IMR-90 (cell line): Measurements from ENCODE around the gene MPND. TPM values are rescaled to one million over a fixed set of nuclear protein-coding genes. Genes with fewer than 3 reads are reported as not detected.

Experiments used
- ATAC-seq: fragments of 200-7000 bp; cut with Tn5 transposase; 2 replicates; pipeline ENCODE4 v1.9.1; 2020; ENCODE audit warnings: low read depth, mild to moderate bottlenecking, moderate library complexity
- BruUV-seq: library from RNA; stranded (reverse); fragments of 400-500 nt; replicated peaks from 2 replicates; lab custom pipeline; 2021; lab: Mats Ljungman, UMichigan
- CTCF ChIA-PET: fragments of 300-600 bp; formaldehyde crosslinking; extraction: SDS; loops from one replicate; lab custom pipeline; 2021; ENCODE audit warnings: antibody characterized with exemption; lab: Yijun Ruan, JAX
- POLR2A ChIA-PET: fragments of 300-600 bp; sonication (Branson Sonifier 250); formaldehyde crosslinking; loops from one replicate; lab custom pipeline; 2022; ENCODE audit warnings: antibody characterized with exemption; ENCODE audit not compliant: unreplicated experiment; lab: Charles Lee
- DNase-seq: peaks from one replicate; pipeline ENCODE4 v3.0.0; 2013
- H2AFZ ChIP-seq: replicated peaks from 2 replicates; pipeline ENCODE3; 2013; ENCODE audit warnings: low read length, mild to moderate bottlenecking; ENCODE audit not compliant: poor library complexity
- H2AK5ac ChIP-seq: 2 replicates; pipeline ENCODE4 v1.6.1; 2013; ENCODE audit warnings: low read depth, low read length, inconsistent platforms
- H2AK9ac ChIP-seq: replicated peaks from 2 replicates; pipeline ENCODE3; 2013; ENCODE audit warnings: mild to moderate bottlenecking, low read depth, low read length, moderate library complexity; ENCODE audit not compliant: poor library complexity
- H2BK120ac ChIP-seq: 2 replicates; pipeline ENCODE4 v1.6.1; 2013; ENCODE audit warnings: low read depth, low read length, inconsistent platforms
- H2BK15ac ChIP-seq: 3 replicates; pipeline ENCODE4 v1.6.1; 2013; ENCODE audit warnings: low read depth, low read length, inconsistent platforms
- H2BK20ac ChIP-seq: 2 replicates; pipeline ENCODE4 v1.6.1; 2013; ENCODE audit warnings: low read depth, mild to moderate bottlenecking, inconsistent platforms, low read length, moderate library complexity
- H2BK5ac ChIP-seq: 2 replicates; pipeline ENCODE4 v1.6.1; 2013; ENCODE audit warnings: mild to moderate bottlenecking, low read depth, low read length, inconsistent platforms; ENCODE audit not compliant: poor library complexity, severe bottlenecking
- H3K14ac ChIP-seq: replicated peaks from 2 replicates; pipeline ENCODE4 v1.6.1; 2013; ENCODE audit warnings: low read depth, low read length, inconsistent platforms
- H3K18ac ChIP-seq: 2 replicates; pipeline ENCODE4 v1.6.1; 2013; ENCODE audit warnings: low read depth, low read length, control low read depth
- H3K23ac ChIP-seq: 2 replicates; pipeline ENCODE4 v1.6.1; 2013; ENCODE audit warnings: low read depth, low read length, inconsistent platforms
- H3K27ac ChIP-seq: 2 replicates; pipeline ENCODE4 v1.5.1; 2013; ENCODE audit warnings: mild to moderate bottlenecking, control low read depth, low read length; ENCODE audit not compliant: insufficient read depth
- H3K27me3 ChIP-seq: 2 replicates; pipeline ENCODE4 v1.6.1; 2013; ENCODE audit warnings: low read length; ENCODE audit not compliant: control insufficient read depth, insufficient read depth
- H3K36me3 ChIP-seq: 2 replicates; pipeline ENCODE4 v1.6.1; 2013; ENCODE audit warnings: low read length, mixed read lengths; ENCODE audit not compliant: control insufficient read depth, insufficient read depth
- H3K4ac ChIP-seq: 2 replicates; pipeline ENCODE4 v1.6.1; 2013; ENCODE audit warnings: low read depth, low read length, inconsistent platforms
- H3K4me1 ChIP-seq: 2 replicates; pipeline ENCODE4 v1.6.1; 2013; ENCODE audit warnings: low read length, mixed read lengths; ENCODE audit not compliant: control insufficient read depth, insufficient read depth
- H3K4me2 ChIP-seq: 2 replicates; pipeline ENCODE4 v1.6.1; 2013; ENCODE audit warnings: low read depth, mild to moderate bottlenecking, control low read depth, low read length, moderate library complexity
- H3K4me3 ChIP-seq: 2 replicates; pipeline ENCODE4 v1.5.1; 2013; ENCODE audit warnings: low read depth, mild to moderate bottlenecking, control low read depth, low read length, moderate library complexity; ENCODE audit not compliant: insufficient read depth
- H3K56ac ChIP-seq: 2 replicates; pipeline ENCODE4 v1.6.1; 2013; ENCODE audit warnings: low read length, inconsistent platforms; ENCODE audit not compliant: insufficient read depth; ENCODE audit errors: extremely low read depth
- H3K79me1 ChIP-seq, 2 experiments: 2 replicates each; pipeline ENCODE4 v1.6.1; 2013; ENCODE audit warnings: low read length in 2 of 2, inconsistent platforms in 1 of 2, low read depth in 1 of 2
- H3K9ac ChIP-seq: 2 replicates; pipeline ENCODE4 v1.6.1; 2013; ENCODE audit warnings: low read depth, low read length, control low read depth
- H3K9me1 ChIP-seq: 2 replicates; pipeline ENCODE4 v1.6.1; 2013; ENCODE audit warnings: low read length, inconsistent platforms; ENCODE audit not compliant: insufficient read depth
- H3K9me3 ChIP-seq: 2 replicates; pipeline ENCODE4 v1.6.1; 2013; ENCODE audit warnings: low read length; ENCODE audit not compliant: control insufficient read depth, insufficient read depth
- H4K20me1 ChIP-seq: 2 replicates; pipeline ENCODE4 v1.6.1; 2013; ENCODE audit warnings: low read length, inconsistent platforms; ENCODE audit not compliant: insufficient read depth
- H4K5ac ChIP-seq: 2 replicates; pipeline ENCODE4 v1.6.1; 2013; ENCODE audit warnings: mild to moderate bottlenecking, low read depth, low read length, control low read depth
- H4K8ac ChIP-seq, 2 experiments: 2 replicates each; pipeline ENCODE4 v1.6.1; 2013; ENCODE audit warnings: low read depth in 2 of 2, low read length in 2 of 2, control low read depth in 1 of 2, inconsistent platforms in 1 of 2
- H4K91ac ChIP-seq: 2 replicates; pipeline ENCODE4 v1.6.1; 2013; ENCODE audit warnings: low read depth, low read length, inconsistent platforms; ENCODE audit not compliant: insufficient read depth
- BHLHE40 ChIP-seq: fragments of 150-350 bp; IDR thresholded peaks from 2 replicates; pipeline ENCODE4 v1.6.1; 2016; ENCODE audit warnings: mild to moderate bottlenecking, low read depth, low read length
- CEBPB ChIP-seq: IDR thresholded peaks from 2 replicates; pipeline ENCODE4 v1.6.1; 2012; ENCODE audit warnings: low read depth, low read length, improper control_type of control experiment
- CHD1 ChIP-seq: IDR thresholded peaks from 2 replicates; pipeline ENCODE4 v1.6.1; 2012; ENCODE audit warnings: low read depth, low read length, improper control_type of control experiment
- CTCF ChIP-seq: conservative IDR thresholded peaks from 2 replicates; pipeline ENCODE4 v1.5.1; 2012; ENCODE audit warnings: mild to moderate bottlenecking, low read depth, low read length, improper control_type of control experiment
- FOS ChIP-seq: fragments of 150-350 bp; IDR thresholded peaks from 2 replicates; pipeline ENCODE4 v1.6.1; 2016; ENCODE audit warnings: low read depth, low read length
- MAFK ChIP-seq: IDR thresholded peaks from 2 replicates; pipeline ENCODE4 v1.6.1; 2012; ENCODE audit warnings: low read depth, low read length, improper control_type of control experiment
- MAZ ChIP-seq: IDR thresholded peaks from 2 replicates; pipeline ENCODE4 v1.6.1; 2012; ENCODE audit warnings: low read depth, mild to moderate bottlenecking, low read length, improper control_type of control experiment, moderate library complexity, borderline replicate concordance
- MXI1 ChIP-seq: IDR thresholded peaks from 2 replicates; pipeline ENCODE4 v1.6.1; 2012; ENCODE audit warnings: low read depth, mild to moderate bottlenecking, low read length, moderate library complexity, borderline replicate concordance
- NFE2L2 ChIP-seq: fragments of 150-350 bp; IDR thresholded peaks from 2 replicates; pipeline ENCODE4 v1.6.1; 2016; ENCODE audit warnings: low read depth, mild to moderate bottlenecking, low read length
- POLR2A ChIP-seq: IDR thresholded peaks from 2 replicates; pipeline ENCODE4 v1.6.1; 2012; ENCODE audit warnings: mild to moderate bottlenecking, low read depth, low read length
- RAD21 ChIP-seq: IDR thresholded peaks from 2 replicates; pipeline ENCODE4 v1.6.1; 2012; ENCODE audit warnings: low read length, improper control_type of control experiment
- RCOR1 ChIP-seq: IDR thresholded peaks from 2 replicates; pipeline ENCODE4 v1.6.1; 2012; ENCODE audit warnings: mild to moderate bottlenecking, low read length, improper control_type of control experiment; ENCODE audit not compliant: insufficient replicate concordance
- RFX5 ChIP-seq: IDR thresholded peaks from 2 replicates; pipeline ENCODE4 v1.8.0; 2012; ENCODE audit warnings: low read depth, mild to moderate bottlenecking, low read length, moderate library complexity
- SMC3 ChIP-seq: fragments of 150-350 bp; IDR thresholded peaks from 2 replicates; pipeline ENCODE4 v1.6.1; 2016; ENCODE audit warnings: low read depth, mild to moderate bottlenecking, antibody characterized with exemption, low read length, moderate library complexity
- USF2 ChIP-seq: fragments of 150-350 bp; IDR thresholded peaks from 2 replicates; pipeline ENCODE4 v1.6.1; 2017; ENCODE audit warnings: mild to moderate bottlenecking, antibody characterized with exemption, low read length, low read depth
- WGBS, 2 experiments: methylation state at CpG; one replicate each; pipeline versions ENCODE4 v1.1.5 to v1.1.7; 2013; ENCODE audit warnings: missing lambda C conversion rate in 2 of 2; ENCODE audit not compliant: insufficient read length in 1 of 2; ENCODE audit errors: extremely low coverage in 2 of 2; 5-methylcytosine and 5-hydroxymethylcytosine counted together
- dilution Hi-C: fragments of 300-500 bp; cut with HindIII; formaldehyde crosslinking; loops from one replicate; pipeline ENCODE4 v1.14.3; 2018; ENCODE audit warnings: low sequenced_read_pairs; ENCODE audit not compliant: unreplicated experiment
- in situ Hi-C: fragments of 300-500 bp; cut with MboI; formaldehyde crosslinking; loops from 3 replicates; pipeline ENCODE4 v1.14.3; 2019; ENCODE audit warnings: low sequenced_read_pairs, inconsistent platforms, mixed read lengths
- intact Hi-C: fragments of 100-400 bp; cut with micrococcal nuclease; formaldehyde crosslinking; loops from 2 replicates; pipeline ENCODE4 v1.10.0; 2022
- polyA plus RNA-seq, 3 experiments: library from polyadenylated mRNA; depleted of rRNA; stranded (reverse); fragments of >200 nt; gene quantifications; 2 replicates each; pipeline ENCODE4 v1.2.3, GENCODE V29; 2012; ENCODE audit warnings: low replicate concordance in 1 of 3
- total RNA-seq: library from RNA; depleted of rRNA; stranded (reverse); fragments of >200 nt; gene quantifications from 2 replicates; pipeline ENCODE4 v1.2.3, GENCODE V29; 2012
- TF ChIP-seq, protein P1 (sequence below): fragments of 150-350 bp; IDR thresholded peaks from 2 replicates; pipeline ENCODE4 v1.6.1; 2016; ENCODE audit warnings: low read depth, mild to moderate bottlenecking, low read length, moderate library complexity, borderline replicate concordance

MPND gene
- total and polyA plus RNA-seq, 2 of the 4 experiments (the other 2 are of a cell fraction), result 2.3 to 8.1 TPM

DNA sequence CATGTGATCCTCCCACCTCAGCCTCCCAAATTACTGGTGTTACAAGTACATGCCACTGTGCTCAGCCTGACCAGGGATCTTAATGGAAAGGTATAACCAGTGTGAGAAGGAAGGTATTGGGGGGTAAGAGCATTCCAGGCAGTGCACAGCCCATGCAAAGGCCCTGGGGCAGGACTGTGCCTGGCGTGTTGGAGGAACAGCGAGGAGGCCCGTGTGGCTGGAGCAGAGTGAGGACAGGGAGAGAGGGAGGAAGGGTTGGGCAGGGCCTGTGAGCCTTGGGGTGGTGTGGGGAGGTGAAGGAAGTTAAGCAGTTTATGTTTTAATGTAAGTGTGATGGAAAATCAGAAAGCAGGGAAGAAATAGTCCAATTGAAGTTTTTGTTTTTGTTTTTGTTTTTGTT is 42.8 kb upstream of the MPND start:
- Histone ChIP-seq H3K9ac (no peak overlapping the region), H3K4me2 (no peak overlapping the region), H2BK20ac (no peak overlapping the region), H3K23ac (no peak overlapping the region), H3K18ac (no peak overlapping the region), H2BK5ac (no peak overlapping the region), H3K9me1 (peaks cover 6% of the 10 kb centered on the region; the same call in 1 of the 2 replicates), H2AK9ac (no peak overlapping the region), H4K5ac (no peak overlapping the region), H2BK120ac (no peak overlapping the region), H3K4me1 (peaks cover 3% of the 10 kb centered on the region; the same call in 1 of the 2 replicates), H3K79me1 (peaks cover 0 to under 1% of the 10 kb centered on the region in 2 experiments; a peak in 1 of 4 replicates), H2AK5ac (no peak overlapping the region), H3K36me3 (no peaks in the 10 kb centered on the region), H4K8ac (no peak overlapping the region), H3K4me3 (no peak overlapping the region), H3K27me3 (peaks cover 6% of the 10 kb centered on the region), H3K9me3 (no peaks in the 10 kb centered on the region), H4K91ac (no peak overlapping the region), H2AFZ (no peak overlapping the region), H3K4ac (no peak overlapping the region), H3K14ac (no peak overlapping the region), H3K27ac (no peak overlapping the region), H4K20me1 (no peaks in the 10 kb centered on the region), H3K56ac (no peak overlapping the region), H2BK15ac (no peak overlapping the region)
- dilution Hi-C loops (no loop called here), intact Hi-C loops (no loop called here), in situ Hi-C loops (no loop called here)
- TF ChIP-seq USF2 (no peak), MXI1 (no peak), BHLHE40 (no peak), CEBPB (no peak), RFX5 (no peak), CTCF (no peak), SMC3 (no peak), RAD21 (no peak), CHD1 (no peak), RCOR1 (no peak), NFE2L2 (no peak), FOS (no peak), POLR2A (no peak), MAZ (no peak), MAFK (no peak)
- TF ChIP-seq, protein P1, sequence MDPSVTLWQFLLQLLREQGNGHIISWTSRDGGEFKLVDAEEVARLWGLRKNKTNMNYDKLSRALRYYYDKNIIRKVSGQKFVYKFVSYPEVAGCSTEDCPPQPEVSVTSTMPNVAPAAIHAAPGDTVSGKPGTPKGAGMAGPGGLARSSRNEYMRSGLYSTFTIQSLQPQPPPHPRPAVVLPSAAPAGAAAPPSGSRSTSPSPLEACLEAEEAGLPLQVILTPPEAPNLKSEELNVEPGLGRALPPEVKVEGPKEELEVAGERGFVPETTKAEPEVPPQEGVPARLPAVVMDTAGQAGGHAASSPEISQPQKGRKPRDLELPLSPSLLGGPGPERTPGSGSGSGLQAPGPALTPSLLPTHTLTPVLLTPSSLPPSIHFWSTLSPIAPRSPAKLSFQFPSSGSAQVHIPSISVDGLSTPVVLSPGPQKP, result no peak
- no TSS peak for BruUV-seq
- ATAC-seq (no peak), DNase-seq (no peak)
- CTCF ChIA-PET, result no interaction called here
- 97% methylated on average over 3 of the region's 3 CpGs; no CpG with 5 or more reads in 1 of the 2 experiments for WGBS, 2 experiments
- POLR2A ChIA-PET, result no interaction called here
